ENCODE results near the gene PRR35. TPM values are rescaled to one million over a fixed set of nuclear protein-coding genes. Genes with fewer than 3 reads are reported as not detected.

PRR35 gene
- polyA plus RNA-seq, 1 donor (not counting 4 experiments of a cell fraction or from before 2014, with no cell fraction given), result not detected

- FAIRE-seq (no peak), DNase-seq (ENCODE audit: low read depth, low spot score) (no peak)
- dilution Hi-C loops (cut with MboI; ENCODE audit: extremely low pct_ligation_motif_present, low sequenced_read_pairs), result no loop called here
- H3K79me2 ChIP-seq (ENCODE audit: control insufficient read depth, insufficient read depth, low read length), result no peaks in the 10 kb centered on the region
- H3K9ac ChIP-seq (ENCODE audit: control insufficient read depth, extremely low read depth, insufficient read depth, low read length), result no peak overlapping the region
- H3K4me1 ChIP-seq (ENCODE audit: control insufficient read depth, extremely low read depth, insufficient read depth, low read length), result peaks cover 9% of the 10 kb centered on the region
- H3K27ac ChIP-seq (ENCODE audit: control insufficient read depth, insufficient read depth, low read length), result no peak overlapping the region
- no peaks in the 10 kb centered on the region for H4K20me1 ChIP-seq (ENCODE audit: control insufficient read depth, extremely low read depth, insufficient read depth, low read length)
- TF ChIP-seq CTCF (optimal IDR thresholded peaks at IDR 0.05 in 1 of 3, IDR thresholded peaks at IDR 0.05 in 1 of 3, conservative IDR thresholded peaks at IDR 0.05 in 1 of 3; ENCODE audit: extremely low read depth in 1 of 3, insufficient read depth in 2 of 3, low read length in 3 of 3) (no peak), EZH2 (IDR thresholded peaks at IDR 0.05; ENCODE audit: low read length) (no peak)
- H2AFZ ChIP-seq (ENCODE audit: control insufficient read depth, low read length), result no peak overlapping the region
- H3K4me3 ChIP-seq (ENCODE audit: control insufficient read depth in 2 of 3, extremely low read depth in 1 of 3, insufficient read depth in 2 of 3, low read depth in 1 of 3, low read length in 3 of 3), result no peak overlapping the region
- no peaks in the 10 kb centered on the region for H3K9me3 ChIP-seq (ENCODE audit: control insufficient read depth, low read depth, low read length)
- no peak overlapping the region for H3K4me2 ChIP-seq (ENCODE audit: control insufficient read depth, extremely low read depth, insufficient read depth, low read depth, low read length)
- no peaks in the 10 kb centered on the region for H3K36me3 ChIP-seq (ENCODE audit: control insufficient read depth in 2 of 2, extremely low read depth in 1 of 2, insufficient read depth in 2 of 2, low read length in 2 of 2)
- no peaks in the 10 kb centered on the region for H3K9me1 ChIP-seq (ENCODE audit: control insufficient read depth, extremely low read depth, insufficient read depth, low read length)
- peaks cover 43% of the 10 kb centered on the region for H3K27me3 ChIP-seq (ENCODE audit: control insufficient read depth, extremely low read depth, insufficient read depth, low read length)
Observed at GRCh38 chr16:563072-563644, 3.0 kb downstream of the PRR35 start.

GRCh38 chr16:564690-565418, 4.7 kb downstream of the PRR35 start:
- Histone ChIP-seq H3K9me1 (ENCODE audit: control insufficient read depth, extremely low read depth, insufficient read depth, low read length) (no peaks in the 10 kb centered on the region), H3K9me3 (ENCODE audit: control insufficient read depth, low read depth, low read length) (no peaks in the 10 kb centered on the region), H3K9ac (ENCODE audit: control insufficient read depth, extremely low read depth, insufficient read depth, low read length) (no peak overlapping the region), H2AFZ (ENCODE audit: control insufficient read depth, low read length) (no peak overlapping the region), H3K4me3 (ENCODE audit: control insufficient read depth in 2 of 3, extremely low read depth in 1 of 3, insufficient read depth in 2 of 3, low read depth in 1 of 3, low read length in 3 of 3) (no peak overlapping the region), H3K79me2 (ENCODE audit: control insufficient read depth, insufficient read depth, low read length) (no peaks in the 10 kb centered on the region), H3K4me1 (ENCODE audit: control insufficient read depth, extremely low read depth, insufficient read depth, low read length) (peaks cover 19% of the 10 kb centered on the region), H3K36me3 (ENCODE audit: control insufficient read depth in 2 of 2, extremely low read depth in 1 of 2, insufficient read depth in 2 of 2, low read length in 2 of 2) (no peaks in the 10 kb centered on the region), H3K27me3 (ENCODE audit: control insufficient read depth, extremely low read depth, insufficient read depth, low read length) (peaks cover 26% of the 10 kb centered on the region), H4K20me1 (ENCODE audit: control insufficient read depth, extremely low read depth, insufficient read depth, low read length) (no peaks in the 10 kb centered on the region), H3K27ac (ENCODE audit: control insufficient read depth, insufficient read depth, low read length) (no peak overlapping the region), H3K4me2 (ENCODE audit: control insufficient read depth, extremely low read depth, insufficient read depth, low read depth, low read length) (no peak overlapping the region)
- TF ChIP-seq CTCF (optimal IDR thresholded peaks at IDR 0.05 in 1 of 3, IDR thresholded peaks at IDR 0.05 in 1 of 3, conservative IDR thresholded peaks at IDR 0.05 in 1 of 3; ENCODE audit: extremely low read depth in 1 of 3, insufficient read depth in 2 of 3, low read length in 3 of 3), result no peak
- TF ChIP-seq EZH2 (IDR thresholded peaks at IDR 0.05; ENCODE audit: low read length), result no peak
- FAIRE-seq (no peak), DNase-seq (ENCODE audit: low read depth, low spot score) (no peak)
- dilution Hi-C loops (cut with MboI; ENCODE audit: extremely low pct_ligation_motif_present, low sequenced_read_pairs), result no loop called here

Data from keratinocyte (primary cell).